Loucy (cell line): ENCODE measurements around the gene ZNF804A.

Experiments
- H2AFZ ChIP-seq: fragments of 200-600 bp; sonication (generic); 2 replicates; pipeline ENCODE4 v1.6.0; 2016; ENCODE audit warnings: antibody characterized with exemption, mild to moderate bottlenecking, low read length, moderate library complexity
- H3F3A ChIP-seq: fragments of 200-600 bp; 2 replicates; pipeline ENCODE4 v1.6.0; 2016; ENCODE audit warnings: antibody characterized with exemption, low read depth, mild to moderate bottlenecking
- H3K27me3 ChIP-seq: fragments of 200-600 bp; sonication (generic); 2 replicates; pipeline ENCODE4 v1.6.1; 2014; ENCODE audit warnings: low read length, mild to moderate bottlenecking; ENCODE audit not compliant: insufficient read depth, poor library complexity, severe bottlenecking
- H3K36me3 ChIP-seq: fragments of 200-600 bp; sonication (generic); 2 replicates; pipeline ENCODE4 v1.6.1; 2016; ENCODE audit warnings: low read length; ENCODE audit not compliant: insufficient read depth
- H3K4me1 ChIP-seq: fragments of 200-600 bp; sonication (generic); 2 replicates; pipeline ENCODE4 v1.5.1; 2014; ENCODE audit warnings: low read length, mild to moderate bottlenecking; ENCODE audit not compliant: insufficient read depth, poor library complexity, severe bottlenecking
- H3K4me2 ChIP-seq: fragments of 200-600 bp; sonication (generic); 2 replicates; pipeline ENCODE4 v1.6.0; 2014; ENCODE audit warnings: antibody characterized with exemption, low read length, low read depth, mild to moderate bottlenecking; ENCODE audit not compliant: poor library complexity, severe bottlenecking
- H3K4me3 ChIP-seq: fragments of 200-600 bp; sonication (generic); 2 replicates; pipeline ENCODE4 v1.5.1; 2014; ENCODE audit warnings: low read length, mild to moderate bottlenecking, mixed read lengths; ENCODE audit not compliant: poor library complexity, severe bottlenecking
- H3K79me2 ChIP-seq: fragments of 200-600 bp; sonication (generic); 2 replicates; pipeline ENCODE4 v1.6.1; 2014; ENCODE audit warnings: low read length; ENCODE audit not compliant: insufficient read depth
- H3K9ac ChIP-seq: fragments of 200-600 bp; sonication (generic); 2 replicates; pipeline ENCODE4 v1.6.0; 2014; ENCODE audit warnings: mild to moderate bottlenecking, low read depth, low read length, moderate library complexity; ENCODE audit not compliant: poor library complexity, severe bottlenecking
- H3K9me2 ChIP-seq: fragments of 200-600 bp; sonication (generic); replicated peaks from 2 replicates; pipeline ENCODE4 v1.6.1; 2016; ENCODE audit warnings: low read depth, low read length, mixed read lengths
- H3K9me3 ChIP-seq: fragments of 200-600 bp; sonication (generic); 2 replicates; pipeline ENCODE4 v1.6.1; 2014; ENCODE audit warnings: mild to moderate bottlenecking, antibody characterized with exemption, low read length, low read depth; ENCODE audit not compliant: insufficient read depth
- H4K20me1 ChIP-seq: fragments of 200-600 bp; sonication (generic); 2 replicates; pipeline ENCODE4 v1.6.0; 2014; ENCODE audit warnings: antibody characterized with exemption, low read length, mild to moderate bottlenecking; ENCODE audit not compliant: insufficient read depth, poor library complexity, severe bottlenecking
- CTCF ChIP-seq: fragments of 200-600 bp; sonication (generic); conservative IDR thresholded peaks from 2 replicates; pipeline ENCODE4 v1.5.1; 2014; ENCODE audit warnings: mild to moderate bottlenecking, antibody characterized with exemption, low read length
- EZH2phosphoT487 ChIP-seq: fragments of 200-600 bp; IDR thresholded peaks from 2 replicates; pipeline ENCODE4 v1.6.1; 2018; ENCODE audit warnings: antibody characterized with exemption, mild to moderate bottlenecking, moderate library complexity, borderline replicate concordance

The ZNF804A gene

GRCh38 chr2:184721881-184722280 is 123.6 kb downstream of the ZNF804A start:
- TF ChIP-seq EZH2phosphoT487 (no peak), CTCF (no peak)
- H3K79me2 ChIP-seq, result no peaks in the 10 kb centered on the region

GRCh38 chr2:184727813-184728212 is 129.5 kb downstream of the ZNF804A start:
- no peak overlapping the region for H2AFZ ChIP-seq
- H3K9me2 ChIP-seq, result no peaks in the 10 kb centered on the region
- H3K36me3 ChIP-seq, result no peaks in the 10 kb centered on the region
- H3K9me3 ChIP-seq, result no peaks in the 10 kb centered on the region
- H3K9ac ChIP-seq, result no peak overlapping the region
- TF ChIP-seq CTCF, result no peak
- no peak for TF ChIP-seq EZH2phosphoT487
- no peaks in the 10 kb centered on the region for H4K20me1 ChIP-seq
- H3K27me3 ChIP-seq, result no peaks in the 10 kb centered on the region
- H3K4me3 ChIP-seq, result no peak overlapping the region
- H3K79me2 ChIP-seq, result no peaks in the 10 kb centered on the region
- H3K4me1 ChIP-seq, result no peaks in the 10 kb centered on the region
- no peak overlapping the region for H3K4me2 ChIP-seq
- no peaks in the 10 kb centered on the region for H3F3A ChIP-seq

More at GRCh38 chr2:184721881-184722280, 123.6 kb downstream of the ZNF804A start:
- H4K20me1 ChIP-seq, result no peaks in the 10 kb centered on the region
- no peak overlapping the region for H2AFZ ChIP-seq
- H3K9me3 ChIP-seq, result peaks cover 4% of the 10 kb centered on the region; the same call in 1 of the 2 replicates
- H3K4me3 ChIP-seq, result no peak overlapping the region
- no peaks in the 10 kb centered on the region for H3K27me3 ChIP-seq
- H3K4me2 ChIP-seq, result no peak overlapping the region
- no peak overlapping the region for H3K9ac ChIP-seq
- no peaks in the 10 kb centered on the region for H3K9me2 ChIP-seq
- H3K4me1 ChIP-seq, result no peaks in the 10 kb centered on the region
- H3K36me3 ChIP-seq, result no peaks in the 10 kb centered on the region
- H3F3A ChIP-seq, result no peaks in the 10 kb centered on the region

GRCh38 chr2:184728411-184728810 is 130.1 kb downstream of the ZNF804A start:
- H3F3A ChIP-seq, result no peaks in the 10 kb centered on the region
- no peak overlapping the region for H3K9ac ChIP-seq
- no peak for TF ChIP-seq CTCF
- TF ChIP-seq EZH2phosphoT487, result no peak
- no peaks in the 10 kb centered on the region for H3K36me3 ChIP-seq
- no peak overlapping the region for H3K4me2 ChIP-seq
- no peaks in the 10 kb centered on the region for H3K9me3 ChIP-seq
- no peaks in the 10 kb centered on the region for H3K27me3 ChIP-seq
- H3K9me2 ChIP-seq, result no peaks in the 10 kb centered on the region
- H4K20me1 ChIP-seq, result no peaks in the 10 kb centered on the region
- no peak overlapping the region for H3K4me3 ChIP-seq
- no peaks in the 10 kb centered on the region for H3K79me2 ChIP-seq
- H2AFZ ChIP-seq, result no peak overlapping the region
- no peaks in the 10 kb centered on the region for H3K4me1 ChIP-seq
